ENCODE measurements around the gene P2RX5.

DNA sequence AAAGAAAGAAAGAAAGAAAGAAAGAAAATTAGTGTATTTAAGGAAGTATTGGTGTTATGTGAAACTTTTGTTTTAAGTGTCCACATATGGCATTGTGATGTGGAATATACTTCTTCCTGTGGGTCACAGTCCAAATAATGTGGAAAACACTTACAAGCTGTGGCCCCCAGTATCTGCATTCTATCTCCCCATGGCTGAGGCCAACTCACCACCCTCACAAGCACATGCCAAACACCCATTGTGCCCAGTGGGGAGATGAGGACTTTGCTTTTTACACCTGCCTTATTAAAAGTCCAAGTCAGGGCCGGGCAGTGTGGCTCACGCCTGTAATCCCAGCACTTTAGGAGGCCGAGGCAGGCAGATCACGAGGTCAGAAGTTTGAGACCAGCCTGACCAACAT is 4.0 kb upstream of the P2RX5 start:
- no peak for TF ChIP-seq POLR2A (IDR thresholded peaks at IDR 0.05)
- TF ChIP-seq, protein P1, sequence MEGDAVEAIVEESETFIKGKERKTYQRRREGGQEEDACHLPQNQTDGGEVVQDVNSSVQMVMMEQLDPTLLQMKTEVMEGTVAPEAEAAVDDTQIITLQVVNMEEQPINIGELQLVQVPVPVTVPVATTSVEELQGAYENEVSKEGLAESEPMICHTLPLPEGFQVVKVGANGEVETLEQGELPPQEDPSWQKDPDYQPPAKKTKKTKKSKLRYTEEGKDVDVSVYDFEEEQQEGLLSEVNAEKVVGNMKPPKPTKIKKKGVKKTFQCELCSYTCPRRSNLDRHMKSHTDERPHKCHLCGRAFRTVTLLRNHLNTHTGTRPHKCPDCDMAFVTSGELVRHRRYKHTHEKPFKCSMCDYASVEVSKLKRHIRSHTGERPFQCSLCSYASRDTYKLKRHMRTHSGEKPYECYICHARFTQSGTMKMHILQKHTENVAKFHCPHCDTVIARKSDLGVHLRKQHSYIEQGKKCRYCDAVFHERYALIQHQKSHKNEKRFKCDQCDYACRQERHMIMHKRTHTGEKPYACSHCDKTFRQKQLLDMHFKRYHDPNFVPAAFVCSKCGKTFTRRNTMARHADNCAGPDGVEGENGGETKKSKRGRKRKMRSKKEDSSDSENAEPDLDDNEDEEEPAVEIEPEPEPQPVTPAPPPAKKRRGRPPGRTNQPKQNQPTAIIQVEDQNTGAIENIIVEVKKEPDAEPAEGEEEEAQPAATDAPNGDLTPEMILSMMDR (IDR thresholded peaks at IDR 0.05) = no peak

All from ovary (tissue), 3 donors.